GM19438 (cell line): ENCODE results near the gene TSC1.
"Not testable (repeated sequence)": the region's sequence is repeated elsewhere in the genome, so short reads cannot be mapped to it uniquely, and the experiment has no call there.

Source experiments
- ATAC-seq: cut with Tn5 transposase; IDR thresholded peaks from one replicate; pipeline ENCODE4 v1.9.1; 2021; ENCODE audit warnings: low read depth; ENCODE audit not compliant: unreplicated experiment

Gene TSC1

DNA sequence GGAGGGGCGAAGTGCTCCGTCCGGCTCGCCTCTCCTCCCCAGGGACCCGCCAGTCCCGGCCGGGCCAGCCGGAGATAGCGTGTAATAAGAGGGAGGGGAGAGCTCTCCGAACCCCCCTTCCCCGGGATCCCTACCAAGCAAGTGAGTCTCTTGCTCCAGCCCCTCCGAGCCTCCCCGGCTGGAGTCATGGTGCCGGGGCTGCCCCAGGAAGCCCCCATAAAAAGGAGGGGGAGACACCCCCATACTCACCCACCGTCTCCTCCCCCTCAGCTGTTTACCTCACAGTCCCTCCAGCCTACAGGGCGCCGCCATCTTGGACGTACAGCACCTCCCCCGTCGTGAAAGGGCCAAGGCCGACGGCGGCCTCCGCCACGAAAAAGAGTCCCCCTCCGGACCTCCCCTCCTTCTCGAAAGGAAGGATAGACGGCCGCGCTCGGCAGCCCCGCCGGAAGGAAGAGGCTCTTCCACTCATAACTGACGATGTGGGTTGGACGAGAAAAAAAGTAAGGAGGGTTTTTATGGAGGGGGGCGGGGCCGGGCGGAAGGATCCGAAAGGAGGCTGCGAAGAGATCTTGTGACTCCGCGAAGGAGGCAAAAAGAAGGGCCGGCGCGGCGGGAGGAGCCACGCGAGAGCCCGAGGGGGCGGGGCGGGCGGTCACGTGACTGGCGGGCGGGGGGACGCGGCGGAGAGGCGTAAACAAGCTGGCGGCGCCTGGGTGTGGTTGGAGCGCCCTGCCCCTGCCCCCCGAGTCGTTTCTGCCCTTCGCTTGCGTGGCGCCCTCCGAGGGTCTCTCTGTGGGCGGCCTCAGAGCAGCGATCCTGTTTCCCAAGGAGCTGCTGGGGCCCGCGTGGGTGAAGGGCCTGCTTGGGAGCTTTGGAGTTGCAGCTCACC is at the start of gene TSC1:
TSS of gene TSC1 (minus strand) at position 323 of the 892 bp plus-strand sequence. CDS start 15,744 bp downstream, outside the sequence.
- ATAC-seq = peak; percentile 59

DNA sequence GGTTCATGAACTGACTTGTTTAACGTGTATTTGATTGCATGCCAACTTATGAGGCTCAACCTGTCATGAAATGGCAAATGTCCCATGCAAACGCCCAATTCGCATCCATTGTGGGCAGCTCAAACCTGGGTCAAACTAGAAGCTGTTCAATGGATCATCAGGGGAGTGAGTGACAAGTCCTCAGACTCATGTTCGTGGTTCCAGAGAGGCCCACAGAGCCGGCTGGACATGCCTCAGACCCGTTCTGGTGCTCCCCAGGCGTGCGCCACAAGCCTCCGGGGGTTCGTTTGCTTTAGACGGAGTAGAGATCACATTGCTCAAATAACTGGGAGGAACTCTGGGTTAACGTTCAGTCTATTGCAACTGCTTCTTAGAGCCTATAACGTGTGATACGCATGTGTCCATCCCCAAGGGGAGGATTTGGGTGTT is 49.1 kb upstream of the TSC1 start:
- no peak for ATAC-seq

DNA sequence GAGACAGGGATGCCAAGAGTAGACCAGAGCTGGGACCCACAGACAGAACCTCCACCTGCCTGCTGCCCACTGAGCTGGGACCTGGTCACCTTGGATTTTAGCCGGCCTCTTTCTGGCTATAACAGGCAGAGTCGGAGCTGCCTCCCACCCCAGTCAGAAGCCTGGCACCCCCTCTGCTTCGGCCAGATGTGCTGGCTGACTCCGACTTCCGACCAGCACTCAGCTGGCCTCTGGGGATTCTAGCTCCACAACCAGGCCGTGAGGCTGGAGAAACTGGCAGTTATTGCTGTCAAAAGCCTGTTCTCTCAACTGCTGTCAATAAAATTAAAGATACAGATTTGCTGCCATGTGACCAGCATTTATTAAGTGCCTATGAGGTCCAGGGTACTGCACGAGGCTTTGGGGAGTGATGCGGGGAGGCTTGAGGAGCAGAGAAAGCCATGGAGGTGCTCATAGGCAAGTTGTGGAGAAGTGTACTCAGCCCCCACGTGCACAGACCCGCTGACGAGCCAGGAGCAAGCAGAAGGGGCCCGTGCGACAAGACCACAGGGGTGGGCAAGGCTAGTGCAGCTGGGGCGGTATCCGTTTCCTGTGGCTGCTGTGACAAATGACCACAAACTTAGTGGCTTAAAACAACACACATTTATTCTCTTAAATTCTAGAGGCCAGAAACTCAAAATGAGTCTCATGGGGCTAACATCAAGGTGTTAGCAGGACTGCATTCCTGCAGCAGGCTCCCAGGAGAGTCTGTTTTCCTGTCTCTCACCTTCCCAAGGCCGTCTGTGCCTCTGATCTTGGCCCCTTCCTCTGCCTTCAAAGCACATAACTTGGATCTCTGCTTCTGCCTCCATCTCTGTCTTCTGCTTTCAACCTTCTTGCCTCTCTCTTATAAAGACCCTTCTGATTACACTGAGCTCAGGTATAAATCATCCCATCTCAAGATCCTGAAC is 47.2 kb upstream of the TSC1 start:
- no peak for ATAC-seq

DNA sequence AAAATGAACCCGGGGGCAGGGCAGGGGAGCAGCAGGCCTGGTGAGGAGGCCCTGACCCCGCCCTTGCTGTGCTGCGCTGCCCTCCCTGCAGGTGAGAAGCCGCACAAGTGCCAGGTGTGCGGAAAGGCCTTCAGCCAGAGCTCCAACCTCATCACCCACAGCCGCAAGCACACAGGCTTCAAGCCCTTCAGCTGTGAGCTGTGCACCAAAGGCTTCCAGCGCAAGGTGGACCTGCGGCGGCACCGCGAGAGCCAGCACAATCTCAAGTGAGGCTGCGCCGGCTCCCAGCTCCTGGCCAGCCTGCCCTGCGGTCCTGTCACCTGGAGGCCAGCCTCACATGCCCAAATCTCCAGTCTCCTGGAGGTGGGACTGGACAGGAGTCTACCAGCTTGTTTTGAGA is 46.4 kb upstream of the TSC1 start:
- no peak for ATAC-seq

DNA sequence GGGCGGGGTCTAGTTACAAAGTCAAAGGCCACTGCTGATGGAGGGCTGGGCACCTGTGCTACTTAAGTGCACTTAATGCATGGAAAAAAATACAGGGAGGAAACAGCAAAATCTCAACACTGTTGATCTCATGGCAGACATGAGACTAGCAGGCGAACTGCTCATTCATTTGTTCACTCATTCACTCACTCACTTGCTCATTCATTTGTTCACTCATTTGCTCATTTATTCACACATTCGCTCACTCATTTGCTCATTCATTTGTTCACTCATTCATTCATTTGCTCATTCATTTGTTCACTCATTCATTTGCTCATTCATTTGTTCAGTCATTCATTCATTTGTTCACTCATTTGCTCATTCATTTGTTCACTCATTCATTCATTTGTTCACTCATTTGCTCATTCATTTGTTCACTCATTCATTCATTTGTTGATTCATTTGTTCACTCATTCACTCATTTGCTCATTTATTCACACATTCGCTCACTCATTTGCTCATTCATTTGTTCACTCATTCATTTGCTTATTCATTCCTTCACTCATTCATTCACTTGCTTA is 45.7 kb upstream of the TSC1 start:
- ATAC-seq = not testable (repeated sequence)

DNA sequence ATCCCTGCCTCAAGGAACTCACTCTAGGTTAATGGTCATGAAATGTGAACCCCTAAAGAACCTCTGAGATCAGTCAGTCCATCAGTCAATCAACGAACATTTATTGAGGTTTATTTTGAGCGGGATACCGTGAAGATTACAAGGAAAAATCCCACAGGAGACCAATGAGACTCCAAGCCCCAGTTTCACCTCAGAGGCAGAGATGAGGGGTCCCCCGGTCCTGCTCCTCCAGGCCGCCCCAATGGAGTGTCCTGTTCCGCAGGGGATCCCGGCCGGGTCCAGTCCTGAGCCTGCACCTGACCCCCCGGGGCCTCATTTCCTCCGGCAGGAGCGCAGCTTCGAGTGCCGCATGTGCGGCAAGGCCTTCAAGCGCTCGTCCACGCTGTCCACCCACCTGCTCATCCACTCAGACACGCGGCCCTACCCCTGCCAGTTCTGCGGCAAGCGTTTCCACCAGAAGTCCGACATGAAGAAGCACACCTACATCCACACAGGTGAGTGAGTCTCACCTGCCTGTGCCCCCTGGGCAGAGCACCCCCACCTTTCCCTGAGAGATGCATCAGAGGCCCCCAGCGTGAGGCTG is 45.1 kb upstream of the TSC1 start:
- ATAC-seq = no peak

DNA sequence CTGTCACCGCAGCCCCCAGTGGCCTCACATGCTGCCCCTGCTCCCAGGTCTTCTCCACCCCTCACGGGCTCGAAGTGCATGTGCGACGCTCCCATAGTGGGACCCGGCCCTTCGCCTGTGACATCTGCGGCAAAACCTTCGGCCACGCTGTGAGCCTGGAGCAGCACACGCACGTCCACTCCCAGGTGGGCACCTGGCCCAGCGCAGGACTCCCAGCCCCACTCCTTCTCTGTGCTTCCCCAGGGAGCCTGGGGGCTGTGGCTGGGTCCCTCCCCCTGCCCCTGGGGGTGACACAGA is 44.5 kb upstream of the TSC1 start:
- no peak for ATAC-seq

DNA sequence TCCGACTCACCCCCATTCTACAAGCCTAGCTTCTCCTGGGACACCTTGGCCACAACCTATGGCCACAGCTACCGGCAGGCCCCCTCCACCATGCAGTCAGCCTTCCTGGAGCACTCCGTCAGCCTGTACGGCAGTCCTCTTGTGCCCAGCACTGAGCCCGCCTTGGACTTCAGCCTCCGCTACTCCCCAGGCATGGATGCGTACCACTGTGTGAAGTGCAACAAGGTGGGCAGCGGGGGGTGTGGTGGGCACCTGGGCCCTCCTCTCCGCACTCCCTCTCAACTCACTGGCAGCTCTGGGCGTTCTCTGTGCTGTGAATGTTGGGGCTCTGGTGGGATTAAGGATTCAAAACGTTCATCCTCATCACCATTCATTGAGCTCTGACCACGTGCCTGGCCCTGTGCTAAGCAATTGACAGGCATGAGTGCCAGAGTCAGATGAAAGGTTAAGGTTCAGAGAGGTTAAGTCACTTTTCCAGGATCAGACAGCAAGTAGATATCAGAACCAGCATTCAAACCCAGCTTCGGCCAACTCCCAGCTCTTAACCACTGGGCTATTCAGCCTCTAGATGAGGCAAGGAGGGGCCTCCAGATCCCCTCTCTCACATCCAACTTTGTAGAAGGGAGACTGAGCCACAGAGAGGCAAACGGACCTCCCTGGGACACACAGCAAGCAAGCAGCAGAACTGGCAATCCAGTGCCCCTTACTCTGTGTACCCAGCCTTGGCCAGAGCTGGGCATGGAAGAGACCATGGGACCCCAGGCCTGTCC is 44.0 kb upstream of the TSC1 start:
- no peak for ATAC-seq

DNA sequence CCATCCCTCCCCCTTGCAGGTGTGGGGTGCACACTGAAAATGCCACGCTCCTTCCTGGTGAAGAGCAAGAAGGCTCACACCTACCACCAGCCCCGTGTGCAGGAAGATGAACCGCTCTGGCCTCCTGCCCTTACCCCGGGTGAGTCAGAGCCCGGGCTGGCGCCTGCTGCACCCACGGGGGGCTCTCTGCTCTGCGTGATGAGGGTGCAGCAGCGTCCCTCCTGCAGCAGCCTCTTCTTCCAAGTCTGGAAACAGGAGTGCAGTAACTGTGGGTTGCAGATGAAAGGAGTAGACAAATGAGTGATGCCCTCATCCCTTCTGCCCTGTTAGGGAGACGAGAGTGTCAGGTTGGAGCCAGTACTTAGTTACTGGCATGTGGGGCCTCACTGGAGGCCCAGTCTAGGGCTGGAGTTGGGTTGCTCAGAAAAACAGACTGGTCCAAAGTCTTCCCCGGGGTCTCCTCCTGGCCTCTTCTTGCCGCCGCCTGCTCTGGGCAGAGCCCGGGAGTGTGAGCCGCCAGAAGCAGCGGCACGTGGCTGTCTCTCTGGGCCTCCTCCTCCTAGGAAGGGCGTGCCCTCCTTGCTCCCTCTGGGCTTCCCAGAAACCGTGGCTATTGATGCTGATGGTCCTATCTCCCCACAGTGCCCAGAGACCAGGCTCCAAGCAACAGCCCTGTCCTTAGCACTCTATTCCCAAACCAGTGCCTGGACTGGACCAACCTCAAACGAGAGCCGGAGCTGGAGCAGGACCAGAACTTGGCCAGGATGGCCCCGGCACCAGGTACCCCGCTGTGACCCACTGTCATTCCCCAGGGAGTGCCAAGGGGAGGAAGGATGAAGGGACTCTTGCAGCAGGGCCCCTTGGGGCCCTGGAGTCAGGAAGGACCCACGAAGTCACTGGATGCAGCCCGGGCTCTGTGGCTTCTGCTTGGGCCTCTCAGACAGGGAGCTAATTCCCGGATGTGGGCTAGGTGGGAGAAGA is 42.5 kb upstream of the TSC1 start:
- no peak for ATAC-seq

DNA sequence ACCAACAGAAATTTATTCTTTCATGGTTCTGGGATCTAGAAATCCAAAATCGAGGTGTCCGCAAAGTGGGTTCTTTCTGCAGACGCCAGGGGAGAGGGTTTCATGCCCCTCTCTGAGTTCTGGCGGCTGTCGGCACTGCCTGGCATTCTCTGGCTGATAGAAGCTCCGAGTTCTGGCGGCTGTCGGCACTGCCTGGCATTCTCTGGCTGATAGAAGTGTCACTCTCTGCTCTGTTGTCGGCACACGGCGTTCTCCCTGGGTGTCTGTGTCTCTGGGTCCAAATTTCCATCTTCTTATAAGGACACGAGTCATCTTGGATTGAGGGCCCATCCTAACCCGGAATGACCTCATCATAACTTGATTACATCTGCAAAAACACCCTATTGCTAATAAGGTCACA is 41.7 kb upstream of the TSC1 start:
- ATAC-seq = no peak

DNA sequence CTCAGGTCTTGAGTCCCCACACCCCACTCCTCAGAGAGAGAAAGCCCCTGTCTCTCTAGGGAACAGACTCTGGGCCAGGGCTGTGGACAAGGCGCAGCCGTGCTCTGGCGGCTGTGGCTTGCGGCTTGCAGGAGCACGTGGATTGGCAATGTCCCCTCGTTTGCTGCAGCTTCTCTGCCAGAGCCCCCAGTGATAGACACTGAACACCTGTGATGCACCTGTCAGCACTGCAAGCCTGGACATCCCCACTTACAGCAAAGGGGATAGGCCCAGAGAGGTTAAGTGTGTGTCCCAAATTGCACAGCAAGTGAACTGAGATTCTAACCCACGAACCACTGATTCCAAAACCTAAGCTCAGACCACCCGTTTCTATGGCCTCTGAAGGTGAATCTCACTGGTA is 41.1 kb upstream of the TSC1 start:
- no peak for ATAC-seq

DNA sequence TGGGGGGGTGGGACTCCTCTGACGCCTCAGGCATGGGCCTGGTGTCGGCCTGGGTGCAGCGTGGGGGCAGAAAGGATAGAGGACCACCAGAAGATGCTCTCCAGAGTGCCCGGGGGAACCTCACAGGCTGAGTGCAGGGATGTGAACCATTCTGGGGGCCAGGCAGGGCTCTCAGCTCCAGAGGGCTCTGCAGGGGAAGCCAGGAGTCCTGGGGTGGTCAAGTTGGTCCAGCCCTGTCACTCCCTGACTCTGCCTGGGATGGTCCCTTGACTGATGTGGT is 40.6 kb upstream of the TSC1 start:
- ATAC-seq = no peak

DNA sequence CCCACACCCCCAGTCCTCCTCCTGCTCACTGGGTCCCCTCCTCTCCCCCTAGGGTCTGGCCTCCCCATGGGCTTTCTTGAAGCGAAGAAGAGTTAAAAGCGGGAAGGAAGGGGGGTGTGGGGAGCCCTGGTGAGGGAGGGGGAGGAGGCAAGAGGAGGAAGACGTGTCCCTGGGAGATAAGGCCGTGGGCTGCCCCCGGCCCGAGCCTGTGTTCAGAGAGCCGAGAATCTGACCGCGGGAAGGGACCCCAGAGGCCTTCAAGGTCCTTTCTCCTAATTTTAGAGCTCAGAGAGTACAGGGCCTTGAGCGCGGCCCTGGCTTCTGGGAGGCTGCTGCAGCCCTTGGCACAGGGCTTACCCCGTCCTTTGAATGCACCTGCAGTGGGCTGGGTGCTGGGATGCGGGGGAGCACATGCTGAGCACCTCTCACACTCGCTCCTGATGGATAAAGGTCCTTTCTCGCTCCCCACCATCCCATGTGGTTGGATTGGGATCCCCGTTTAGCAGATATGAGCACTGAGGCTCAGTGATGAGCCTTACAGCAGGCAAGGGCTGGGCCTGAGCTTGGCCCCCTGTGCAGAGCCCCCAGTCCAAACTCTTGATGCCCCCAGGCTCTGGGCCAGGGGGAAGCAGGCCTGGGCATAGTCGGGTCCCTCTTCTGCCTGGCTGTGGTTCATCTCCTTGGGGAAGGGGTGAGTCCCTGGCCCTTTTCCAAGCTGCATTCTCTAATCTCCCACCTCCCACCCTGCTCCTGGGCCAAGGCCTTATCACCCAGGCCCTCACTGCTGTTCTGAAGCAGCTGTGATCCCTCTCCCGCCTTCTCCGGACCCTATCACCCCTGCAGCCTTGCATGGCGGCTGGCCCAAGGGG is 40.0 kb upstream of the TSC1 start:
- ATAC-seq = no peak

DNA sequence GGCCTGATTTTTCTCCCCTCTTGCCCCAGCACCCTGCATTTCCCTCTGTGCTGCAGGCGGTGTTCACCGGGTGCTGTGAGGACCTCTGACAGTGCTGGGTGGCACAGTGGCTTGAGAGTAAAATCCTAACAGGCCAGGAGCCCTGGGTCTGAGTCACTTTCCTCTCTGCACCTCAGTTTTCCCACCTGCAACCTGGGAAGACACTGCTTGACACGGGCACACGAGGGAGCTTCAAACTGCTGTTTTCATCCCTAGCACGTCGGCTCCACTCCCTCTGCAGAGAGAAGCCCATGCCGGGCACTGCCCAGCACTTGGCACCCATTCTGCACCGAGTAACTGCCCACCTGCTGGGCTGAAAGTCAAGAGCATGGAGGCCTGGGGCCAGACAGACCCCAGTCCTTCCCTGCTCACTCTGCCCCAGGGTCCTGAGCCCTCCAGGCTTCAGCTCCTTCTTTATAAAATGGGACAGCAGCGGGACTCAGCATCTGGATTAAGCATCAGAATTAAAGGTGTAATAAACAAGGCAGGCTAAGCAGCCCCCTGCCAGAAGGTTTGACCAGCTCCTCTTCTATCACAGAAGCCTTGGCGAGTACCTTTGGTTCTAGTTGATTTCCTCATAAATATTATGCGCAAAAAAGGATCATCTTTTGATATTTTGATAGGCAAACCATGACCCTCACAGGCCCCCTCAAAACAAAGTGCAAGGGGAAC is 39.2 kb upstream of the TSC1 start:
- ATAC-seq = no peak

DNA sequence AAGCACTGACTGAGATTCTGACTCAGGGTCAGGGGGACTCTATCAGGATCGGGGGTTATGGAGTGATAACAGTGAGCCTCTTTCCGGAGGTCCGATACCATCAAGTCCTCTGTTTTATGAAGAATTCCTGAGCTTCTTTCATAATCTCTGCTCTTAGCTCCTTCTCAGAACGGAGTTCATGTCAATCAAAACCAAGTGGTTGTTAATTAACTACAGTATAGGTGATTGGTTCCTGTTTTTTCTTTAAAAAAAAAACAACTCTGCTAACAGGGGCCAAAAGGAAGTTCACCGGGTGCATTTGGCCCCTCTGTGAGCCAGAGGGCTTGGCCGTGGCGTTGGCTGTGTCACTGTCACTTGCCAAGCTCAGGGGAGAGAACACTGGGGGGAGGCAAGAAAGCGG is 38.0 kb upstream of the TSC1 start:
- ATAC-seq = peak; percentile 65

DNA sequence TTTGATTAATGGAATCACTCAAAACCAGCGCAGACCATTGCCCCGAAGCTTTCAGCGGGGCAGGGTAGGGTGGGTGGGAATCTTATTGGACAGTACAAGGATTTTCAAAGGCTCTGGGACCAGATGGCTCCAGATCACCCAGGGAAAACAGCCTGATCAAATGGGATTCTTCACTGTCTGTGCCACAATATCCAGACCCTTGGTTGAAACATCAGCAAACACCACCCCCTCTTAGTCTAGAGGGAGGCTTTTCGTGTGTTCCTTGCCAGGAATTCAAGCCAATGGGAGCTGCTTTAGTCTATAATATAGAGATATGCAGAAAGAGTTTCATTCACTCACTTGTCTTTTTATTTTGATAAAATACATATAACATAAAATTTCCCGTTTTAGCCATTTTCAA is 35.7 kb upstream of the TSC1 start:
- no peak for ATAC-seq

DNA sequence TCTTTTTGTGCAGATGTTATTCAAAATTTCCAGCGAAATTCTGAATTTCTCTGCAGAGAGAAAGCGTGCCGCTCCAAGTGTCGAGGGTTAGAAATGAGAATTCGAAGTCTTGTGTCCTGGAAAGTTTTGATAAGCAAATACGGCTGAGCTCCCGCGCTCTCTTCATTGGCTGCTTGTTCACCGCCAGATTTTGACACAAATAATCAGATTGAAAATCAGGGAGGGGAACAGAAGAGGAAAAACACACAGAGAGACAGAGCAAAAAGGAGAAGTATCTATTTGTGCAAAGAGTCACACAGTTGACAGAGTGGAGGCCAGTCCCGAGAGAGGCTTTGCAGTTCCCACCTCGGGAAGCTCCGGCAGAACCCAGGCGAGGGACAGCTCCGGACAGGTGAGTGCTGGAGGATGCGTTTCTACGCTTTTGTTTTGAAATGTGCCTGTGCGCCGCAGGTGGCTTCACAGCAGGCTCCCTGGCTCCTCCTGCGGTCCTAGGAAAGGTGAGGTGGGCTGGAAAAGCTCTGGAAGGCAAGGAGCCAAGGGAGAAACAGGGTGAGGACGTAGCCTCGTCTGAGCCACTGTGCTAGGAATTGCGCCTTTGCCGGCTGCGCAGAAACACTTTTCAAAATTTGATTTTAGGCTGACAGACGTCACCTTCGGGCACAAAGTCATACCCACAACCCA is 34.2 kb upstream of the TSC1 start, which contains the start of gene GFI1B:
TSS of gene GFI1B (plus strand) at position 244 of the 681 bp plus-strand sequence. CDS start 7,985 bp downstream, outside the sequence.
- no peak for ATAC-seq
